Right atrium auricular region (tissue), 2 donors: ENCODE measurements around the gene SEMA5A. TPM values are rescaled to one million over a fixed set of nuclear protein-coding genes. Genes with fewer than 3 reads are reported as not detected.

Source experiments
- DNase-seq: peaks from one replicate; pipeline ENCODE4 v3.0.0-alpha.2; 2019; ENCODE audit warnings: low spot score
- H3K27ac ChIP-seq, 2 donors: fragments of 200-600 bp; sonication (generic); 1 replicate in 1 of 2; 2 replicates in 1 of 2; pipeline ENCODE4 v1.5.1; 2016 to 2019
- H3K27me3 ChIP-seq, 2 donors: fragments of 200-600 bp; sonication (generic); one replicate each; pipeline versions ENCODE4 v1.5.1 to v1.6.0; 2017 to 2019
- H3K36me3 ChIP-seq: fragments of 200-600 bp; sonication (generic); one replicate; pipeline ENCODE4 v1.5.1; 2016
- H3K4me1 ChIP-seq, 2 donors: fragments of 200-600 bp; sonication (generic); one replicate each; pipeline versions ENCODE4 v1.5.1 to v1.6.0; 2017 to 2019
- H3K4me3 ChIP-seq, 2 donors: fragments of 200-600 bp; sonication (generic); 1 replicate in 1 of 2; 2 replicates in 1 of 2; pipeline ENCODE4 v1.5.1; 2017 to 2019; ENCODE audit warnings: mild to moderate bottlenecking in 1 of 2, moderate library complexity in 1 of 2
- H3K9me3 ChIP-seq, 2 donors: fragments of 200-600 bp; sonication (generic); one replicate each; pipeline ENCODE4 v1.5.1; 2019
- CTCF ChIP-seq, 2 donors: fragments of 200-600 bp; sonication (generic); IDR thresholded peaks; one replicate each; pipeline ENCODE4 v1.5.1; 2019; ENCODE audit warnings: antibody characterized with exemption in 2 of 2
- total RNA-seq, 2 donors: library from RNA; depleted of rRNA; stranded (reverse); fragments of >200 nt; gene quantifications; one replicate each; pipeline ENCODE4 v1.1.0, GENCODE V29; 2016

Gene SEMA5A
- total RNA-seq, 2 donors from 2014 or later, result 14.1 to 26.2 TPM

GRCh38 chr5:9419794-9420193 is 126.1 kb downstream of the SEMA5A start:
- H3K9me3 ChIP-seq, result no peaks in the 10 kb centered on the region

GRCh38 chr5:9415566-9415965 is 130.3 kb downstream of the SEMA5A start:
- Histone ChIP-seq H3K27ac (no peak overlapping the region), H3K36me3 (no peaks in the 10 kb centered on the region), H3K4me1 (no peaks in the 10 kb centered on the region), H3K4me3 (no peak overlapping the region), H3K27me3 (no peaks in the 10 kb centered on the region), H3K9me3 (no peaks in the 10 kb centered on the region)
- TF ChIP-seq CTCF (IDR thresholded peaks at IDR 0.05), result no peak
- DNase-seq, result no peak

More at GRCh38 chr5:9419794-9420193, 126.1 kb downstream of the SEMA5A start:
- Histone ChIP-seq H3K36me3 (no peaks in the 10 kb centered on the region), H3K27ac (no peak overlapping the region), H3K27me3 (no peaks in the 10 kb centered on the region), H3K4me3 (no peak overlapping the region), H3K4me1 (peaks cover 0 to 7% of the 10 kb centered on the region in 2 donors)
- no peak for TF ChIP-seq CTCF (IDR thresholded peaks at IDR 0.05)
- no peak for DNase-seq

GRCh38 chr5:9415091-9415490 is 130.8 kb downstream of the SEMA5A start:
- no peak for TF ChIP-seq CTCF (IDR thresholded peaks at IDR 0.05)

GRCh38 chr5:9411142-9411541 is 134.7 kb downstream of the SEMA5A start:
- no peaks in the 10 kb centered on the region for H3K27me3 ChIP-seq
- TF ChIP-seq CTCF (IDR thresholded peaks at IDR 0.05), result no peak
- no peak for DNase-seq
- H3K9me3 ChIP-seq, result no peaks in the 10 kb centered on the region
- H3K36me3 ChIP-seq, result no peaks in the 10 kb centered on the region
- no peak overlapping the region for H3K4me3 ChIP-seq
- no peaks in the 10 kb centered on the region for H3K4me1 ChIP-seq
- no peak overlapping the region for H3K27ac ChIP-seq

More at GRCh38 chr5:9415091-9415490, 130.8 kb downstream of the SEMA5A start:
- Histone ChIP-seq H3K4me3 (no peak overlapping the region), H3K9me3 (no peaks in the 10 kb centered on the region), H3K27ac (no peak overlapping the region), H3K36me3 (no peaks in the 10 kb centered on the region), H3K27me3 (no peaks in the 10 kb centered on the region), H3K4me1 (no peaks in the 10 kb centered on the region)
- no peak for DNase-seq

- no peak for DNase-seq
- H3K4me3 ChIP-seq, result no peak overlapping the region
- no peaks in the 10 kb centered on the region for H3K9me3 ChIP-seq
- no peaks in the 10 kb centered on the region for H3K36me3 ChIP-seq
- H3K27me3 ChIP-seq, result no peaks in the 10 kb centered on the region
- H3K4me1 ChIP-seq, result no peaks in the 10 kb centered on the region
- H3K27ac ChIP-seq, result no peak overlapping the region
- no peak for TF ChIP-seq CTCF (IDR thresholded peaks at IDR 0.05)
Observed at GRCh38 chr5:9409413-9409960, 136.4 kb downstream of the SEMA5A start.

- no peak overlapping the region for H3K27ac ChIP-seq
- no peaks in the 10 kb centered on the region for H3K9me3 ChIP-seq
- H3K4me3 ChIP-seq, result no peak overlapping the region
- no peaks in the 10 kb centered on the region for H3K36me3 ChIP-seq
- H3K27me3 ChIP-seq, result no peaks in the 10 kb centered on the region
- no peak for TF ChIP-seq CTCF (IDR thresholded peaks at IDR 0.05)
- no peaks in the 10 kb centered on the region for H3K4me1 ChIP-seq
- DNase-seq, result no peak
Observed at GRCh38 chr5:9408964-9409363, 136.9 kb downstream of the SEMA5A start.
